ENCODE data around the gene SLC25A27. TPM values are rescaled to one million over a fixed set of nuclear protein-coding genes. Genes with fewer than 3 reads are reported as not detected.

Gene SLC25A27
- total and polyA plus RNA-seq, 2 of the 4 experiments (the other 2 are of a cell fraction) = 1.3 TPM; not detected in 1

- Histone ChIP-seq H3K9me1 (ENCODE audit: insufficient read depth, low read length) (no peaks in the 10 kb centered on the region), H3K56ac (ENCODE audit: extremely low read depth, insufficient read depth, low read length) (no peak overlapping the region), H3K36me3 (ENCODE audit: control insufficient read depth, insufficient read depth, low read length) (no peaks in the 10 kb centered on the region), H4K20me1 (ENCODE audit: insufficient read depth, low read length) (no peaks in the 10 kb centered on the region), H2BK120ac (ENCODE audit: low read depth, low read length) (no peak overlapping the region), H2AK9ac (replicated peaks; ENCODE audit: low read depth, low read length, poor library complexity) (no peak overlapping the region), H2BK5ac (ENCODE audit: low read depth, low read length, poor library complexity, severe bottlenecking) (no peak overlapping the region), H4K91ac (ENCODE audit: insufficient read depth, low read depth, low read length) (no peak overlapping the region), H2AK5ac (ENCODE audit: low read depth, low read length) (no peak overlapping the region), H2BK15ac (ENCODE audit: low read depth, low read length) (no peak overlapping the region), H3K9ac (ENCODE audit: low read depth, low read length) (no peak overlapping the region), H3K79me1 (ENCODE audit: low read depth in 1 of 2, low read length in 2 of 2) (no peaks in the 10 kb centered on the region), H3K4me1 (ENCODE audit: control insufficient read depth, insufficient read depth, low read length) (no peaks in the 10 kb centered on the region), H3K27me3 (ENCODE audit: control insufficient read depth, insufficient read depth, low read length) (no peaks in the 10 kb centered on the region), H3K27ac (ENCODE audit: insufficient read depth, low read length) (no peak overlapping the region), H4K5ac (ENCODE audit: low read depth, low read length) (no peak overlapping the region), H3K4me3 (ENCODE audit: insufficient read depth, low read depth, low read length) (no peak overlapping the region), H3K4me2 (ENCODE audit: low read depth, low read length) (no peak overlapping the region), H3K4ac (ENCODE audit: low read depth, low read length) (no peak overlapping the region), H3K9me3 (ENCODE audit: control insufficient read depth, insufficient read depth, low read length) (no peaks in the 10 kb centered on the region), H2BK20ac (ENCODE audit: low read depth, low read length) (no peak overlapping the region), H3K14ac (replicated peaks; ENCODE audit: low read depth, low read length) (no peak overlapping the region), H3K18ac (ENCODE audit: low read depth, low read length) (no peak overlapping the region), H4K8ac (ENCODE audit: low read depth in 2 of 2, low read length in 2 of 2) (no peak overlapping the region), H2AFZ (replicated peaks; ENCODE audit: low read length, poor library complexity) (no peak overlapping the region), H3K23ac (ENCODE audit: low read depth, low read length) (no peak overlapping the region)
- intact Hi-C loops (cut with micrococcal nuclease) = no loop called here
- POLR2A ChIA-PET (ENCODE audit: unreplicated experiment) = no interaction called here
- TF ChIP-seq MXI1 (IDR thresholded peaks at IDR 0.05; ENCODE audit: borderline replicate concordance, low read depth, low read length) = no peak
- TF ChIP-seq MAFK (IDR thresholded peaks at IDR 0.05; ENCODE audit: low read depth, low read length) = no peak
- TF ChIP-seq RCOR1 (IDR thresholded peaks at IDR 0.05; ENCODE audit: insufficient replicate concordance, low read length) = no peak
- no TSS peak for BruUV-seq (replicated peaks)
- WGBS, 2 experiments (ENCODE audit: extremely low coverage in 2 of 2, insufficient read length in 1 of 2) = 70% methylated on average over 2 of the region's 4 CpGs; no CpG with 5 or more reads in 1 of the 2 experiments
- no peak for DNase-seq
- in situ Hi-C loops (cut with MboI; ENCODE audit: low sequenced_read_pairs) = no loop called here
- CTCF ChIA-PET = no interaction called here
- no peak for ATAC-seq (ENCODE audit: low read depth)
- dilution Hi-C loops (cut with HindIII; ENCODE audit: low sequenced_read_pairs, unreplicated experiment) = no loop called here
These were observed 9.6 kb upstream of the SLC25A27 start for GRCh38 chr6:46642928-46643751.

Data from IMR-90 (cell line).